ENCODE measurements around the gene PDZD2. TPM values are rescaled to one million over a fixed set of nuclear protein-coding genes. Genes with fewer than 3 reads are reported as not detected.

The PDZD2 gene
- total and polyA plus RNA-seq, 2 experiments from 2014 or later, result 1.7 to 4.0 TPM

- peaks cover 7% of the 10 kb centered on the region for H3K4me1 ChIP-seq (ENCODE audit: insufficient read depth)
- no peaks in the 10 kb centered on the region for H3K36me3 ChIP-seq (replicated peaks; ENCODE audit: insufficient read depth, low read depth)
- no peak overlapping the region for H3K27ac ChIP-seq
- H3K27me3 ChIP-seq, result no peaks in the 10 kb centered on the region
- TF ChIP-seq EZH2 (IDR thresholded peaks at IDR 0.05; ENCODE audit: borderline replicate concordance) (no peak), CTCF (IDR thresholded peaks at IDR 0.05; ENCODE audit: poor library complexity) (no peak), EZH2phosphoT487 (IDR thresholded peaks at IDR 0.05; ENCODE audit: low read depth, severe bottlenecking, unreplicated experiment) (no peak)
- no peaks in the 10 kb centered on the region for H3K79me2 ChIP-seq
- 80% methylated on average over 5 of the region's 5 CpGs for WGBS (ENCODE audit: low lambda C conversion rate, missing lambda C conversion rate)
- no peaks in the 10 kb centered on the region for H3K9me2 ChIP-seq (replicated peaks; ENCODE audit: insufficient read depth)
- no peak overlapping the region for H3K4me2 ChIP-seq
- no peaks in the 10 kb centered on the region for H4K20me1 ChIP-seq (ENCODE audit: insufficient read depth, poor library complexity, severe bottlenecking)
- H3K9me3 ChIP-seq (ENCODE audit: low read depth), result no peaks in the 10 kb centered on the region
- DNase-seq (ENCODE audit: low spot score), result no peak
- H3K4me3 ChIP-seq, result no peak overlapping the region
- no peak overlapping the region for H2AFZ ChIP-seq
These were observed 142.8 kb downstream of the PDZD2 start for GRCh38 chr5:31781772-31782171.

- Histone ChIP-seq H3K4me2 (no peak overlapping the region), H3K36me3 (replicated peaks; ENCODE audit: insufficient read depth, low read depth) (no peaks in the 10 kb centered on the region), H2AFZ (no peak overlapping the region), H3K27ac (no peak overlapping the region), H4K20me1 (ENCODE audit: insufficient read depth, poor library complexity, severe bottlenecking) (no peaks in the 10 kb centered on the region), H3K79me2 (no peaks in the 10 kb centered on the region), H3K4me1 (ENCODE audit: insufficient read depth) (peaks cover 7% of the 10 kb centered on the region), H3K9me2 (replicated peaks; ENCODE audit: insufficient read depth) (no peaks in the 10 kb centered on the region), H3K27me3 (no peaks in the 10 kb centered on the region), H3K9me3 (ENCODE audit: low read depth) (no peaks in the 10 kb centered on the region), H3K4me3 (no peak overlapping the region)
- TF ChIP-seq EZH2phosphoT487 (IDR thresholded peaks at IDR 0.05; ENCODE audit: low read depth, severe bottlenecking, unreplicated experiment), result no peak
- no peak for TF ChIP-seq EZH2 (IDR thresholded peaks at IDR 0.05; ENCODE audit: borderline replicate concordance)
- no peak for TF ChIP-seq CTCF (IDR thresholded peaks at IDR 0.05; ENCODE audit: poor library complexity)
- WGBS (ENCODE audit: low lambda C conversion rate, missing lambda C conversion rate), result 80% methylated on average over 10 of the region's 10 CpGs
- no peak for DNase-seq (ENCODE audit: low spot score)
These were observed 144.2 kb downstream of the PDZD2 start for GRCh38 chr5:31783086-31783645.

- Histone ChIP-seq H3K27ac (no peak overlapping the region), H2AFZ (no peak overlapping the region), H3K36me3 (replicated peaks; ENCODE audit: insufficient read depth, low read depth) (no peaks in the 10 kb centered on the region), H3K4me2 (no peak overlapping the region), H3K4me3 (no peak overlapping the region), H3K9me3 (ENCODE audit: low read depth) (no peaks in the 10 kb centered on the region), H4K20me1 (ENCODE audit: insufficient read depth, poor library complexity, severe bottlenecking) (no peaks in the 10 kb centered on the region), H3K4me1 (ENCODE audit: insufficient read depth) (peaks cover 7% of the 10 kb centered on the region), H3K27me3 (no peaks in the 10 kb centered on the region), H3K9me2 (replicated peaks; ENCODE audit: insufficient read depth) (no peaks in the 10 kb centered on the region), H3K79me2 (no peaks in the 10 kb centered on the region)
- TF ChIP-seq EZH2phosphoT487 (IDR thresholded peaks at IDR 0.05; ENCODE audit: low read depth, severe bottlenecking, unreplicated experiment) (no peak), CTCF (IDR thresholded peaks at IDR 0.05; ENCODE audit: poor library complexity) (no peak), EZH2 (IDR thresholded peaks at IDR 0.05; ENCODE audit: borderline replicate concordance) (no peak)
- 80% methylated on average over 8 of the region's 8 CpGs for WGBS (ENCODE audit: low lambda C conversion rate, missing lambda C conversion rate)
- DNase-seq (ENCODE audit: low spot score), result no peak
These were observed 144.8 kb downstream of the PDZD2 start for GRCh38 chr5:31783731-31784130.

Data from hepatocyte (in vitro differentiated cells).